H1 (cell line): ENCODE results near the gene ZSCAN16. TPM values are rescaled to one million over a fixed set of nuclear protein-coding genes. Genes with fewer than 3 reads are reported as not detected.

ENCODE experiments used
- CTCF ChIA-PET: fragments of 300-600 bp; sonication (Branson Sonifier 250); formaldehyde crosslinking; loops from one replicate; lab custom pipeline; 2021; ENCODE audit not compliant: partially characterized antibody; lab: Charles Lee
- POLR2A ChIA-PET: fragments of 300-600 bp; sonication (Branson Sonifier 250); formaldehyde crosslinking; loops from one replicate; lab custom pipeline; 2021; ENCODE audit warnings: inconsistent platforms; ENCODE audit not compliant: partially characterized antibody; lab: Charles Lee
- DNase-seq, 2 experiments: peaks; one replicate each; pipeline versions ENCODE4 v3.0.0 to v3.0.0-alpha.2; 2010 to 2022; ENCODE audit warnings: low spot score in 2 of 2, low read depth in 1 of 2, mixed read lengths in 1 of 2
- FAIRE-seq: peaks from 2 replicates; lab custom pipeline; 2011; peaks lifted over from hg19 to GRCh38; lab: Jason Lieb, UNC
- H2AFZ ChIP-seq: 2 replicates; pipeline ENCODE4 v1.8.1; 2012; ENCODE audit warnings: low read length, inconsistent platforms
- H2AK5ac ChIP-seq: 2 replicates; pipeline ENCODE4 v1.6.1; 2013; ENCODE audit warnings: low read depth, low read length
- H2BK120ac ChIP-seq: replicated peaks from 2 replicates; pipeline ENCODE3; 2013; ENCODE audit warnings: low read depth, low read length, inconsistent platforms
- H2BK12ac ChIP-seq: 2 replicates; pipeline ENCODE4 v1.6.1; 2013; ENCODE audit warnings: low read depth, low read length
- H2BK15ac ChIP-seq: 2 replicates; pipeline ENCODE4 v1.6.1; 2013; ENCODE audit warnings: low read length
- H2BK20ac ChIP-seq: 2 replicates; pipeline ENCODE4 v1.6.1; 2013; ENCODE audit warnings: low read length
- H2BK5ac ChIP-seq: 2 replicates; pipeline ENCODE4 v1.6.1; 2013; ENCODE audit warnings: low read depth, low read length
- H3K14ac ChIP-seq: 2 replicates; pipeline ENCODE4 v1.6.1; 2013; ENCODE audit warnings: inconsistent platforms; ENCODE audit not compliant: insufficient read length
- H3K18ac ChIP-seq: 2 replicates; pipeline ENCODE4 v1.6.1; 2013; ENCODE audit warnings: low read length; ENCODE audit errors: extremely low read depth
- H3K23ac ChIP-seq: 2 replicates; pipeline ENCODE4 v1.6.1; 2013; ENCODE audit warnings: inconsistent platforms; ENCODE audit not compliant: insufficient read length
- H3K23me2 ChIP-seq: 2 replicates; pipeline ENCODE4 v1.6.1; 2013; ENCODE audit warnings: low read depth, low read length
- H3K27ac ChIP-seq: 2 replicates; pipeline ENCODE4 v1.6.1; 2011; ENCODE audit warnings: low read depth, low read length, inconsistent platforms
- H3K27me3 ChIP-seq, 4 experiments: replicated peaks in 1 of 4; 1 replicate in 1 of 4; 2 replicates in 3 of 4; pipeline versions ENCODE4 v1.6.1 to v1.8.1; 2011 to 2013; ENCODE audit warnings: low read length in 3 of 4, mild to moderate bottlenecking in 3 of 4, inconsistent platforms in 2 of 4, mixed read lengths in 2 of 4, moderate library complexity in 1 of 4; ENCODE audit not compliant: control insufficient read depth in 3 of 4, insufficient read depth in 3 of 4; ENCODE audit errors: extremely low read depth in 1 of 4
- H3K36me3 ChIP-seq, 4 experiments: 2 replicates each; pipeline versions ENCODE4 v1.6.1 to v1.8.1; 2011 to 2013; ENCODE audit warnings: mild to moderate bottlenecking in 4 of 4, low read length in 3 of 4, moderate library complexity in 2 of 4, control low read depth in 1 of 4, inconsistent platforms in 1 of 4; ENCODE audit not compliant: insufficient read depth in 4 of 4, control insufficient read depth in 2 of 4
- H3K4ac ChIP-seq: replicated peaks from 2 replicates; pipeline ENCODE3; 2013; ENCODE audit warnings: low read length, low read depth, mixed read lengths, inconsistent platforms; ENCODE audit not compliant: insufficient read length
- H3K4me1 ChIP-seq, 4 experiments: replicated peaks in 1 of 4; 1 replicate in 1 of 4; 2 replicates in 3 of 4; pipeline versions ENCODE4 v1.6.1 to v1.8.1; 2011 to 2013; ENCODE audit warnings: low read length in 3 of 4, inconsistent platforms in 2 of 4, mixed read lengths in 1 of 4; ENCODE audit not compliant: insufficient read depth in 4 of 4, control insufficient read depth in 3 of 4
- H3K4me2 ChIP-seq, 2 experiments: 2 replicates each; pipeline versions ENCODE4 v1.6.1 to v1.8.1; 2011 to 2013; ENCODE audit warnings: low read depth in 2 of 2, low read length in 2 of 2, control low read depth in 1 of 2, inconsistent platforms in 1 of 2, mild to moderate bottlenecking in 1 of 2; ENCODE audit not compliant: insufficient read depth in 1 of 2
- H3K4me3 ChIP-seq, 4 experiments: fragments of 200-600, 300-600 bp in 1 of 4; sonication (generic), shearing (Covaris generic), sonication (Bioruptor Twin) in 1 of 4; 2 replicates each; pipeline versions ENCODE4 v1.5.1 to v1.8.1; 2011 to 2016; ENCODE audit warnings: low read length in 4 of 4, low read depth in 3 of 4, control low read depth in 2 of 4, inconsistent platforms in 2 of 4, mild to moderate bottlenecking in 2 of 4, mixed read lengths in 1 of 4, moderate library complexity in 1 of 4; ENCODE audit not compliant: insufficient read depth in 2 of 4; ENCODE audit errors: extremely low read depth in 1 of 4
- H3K56ac ChIP-seq: replicated peaks from 2 replicates; pipeline ENCODE3; 2013; ENCODE audit warnings: low read depth, mild to moderate bottlenecking, mixed read lengths, low read length, inconsistent platforms; ENCODE audit not compliant: insufficient read length
- H3K79me1 ChIP-seq: 2 replicates; pipeline ENCODE4 v1.6.1; 2013; ENCODE audit warnings: low read depth, low read length, control low read depth
- H3K79me2 ChIP-seq, 2 experiments: 2 replicates each; pipeline versions ENCODE4 v1.6.1 to v1.8.1; 2012 to 2013; ENCODE audit warnings: low read length in 2 of 2, mild to moderate bottlenecking in 2 of 2, inconsistent platforms in 1 of 2; ENCODE audit not compliant: insufficient read depth in 2 of 2, control insufficient read depth in 1 of 2
- H3K9ac ChIP-seq, 4 experiments: replicated peaks in 1 of 4; 1 replicate in 1 of 4; 2 replicates in 3 of 4; pipeline versions ENCODE4 v1.6.1 to v1.8.1; 2011 to 2013; ENCODE audit warnings: low read depth in 3 of 4, low read length in 3 of 4, control low read depth in 2 of 4, mild to moderate bottlenecking in 2 of 4, moderate library complexity in 2 of 4, inconsistent platforms in 1 of 4; ENCODE audit errors: extremely low read depth in 1 of 4
- H3K9me3 ChIP-seq, 2 experiments: 2 replicates each; pipeline versions ENCODE4 v1.6.1 to v1.8.1; 2012 to 2013; ENCODE audit warnings: mild to moderate bottlenecking in 2 of 2, moderate library complexity in 2 of 2, control low read depth in 1 of 2, inconsistent platforms in 1 of 2, low read depth in 1 of 2, low read length in 1 of 2, mixed read lengths in 1 of 2; ENCODE audit not compliant: insufficient read depth in 2 of 2
- H4K20me1 ChIP-seq, 2 experiments: replicated peaks in 1 of 2; 2 replicates each; pipeline versions ENCODE3 to v1.8.1; 2011 to 2013; ENCODE audit warnings: inconsistent platforms in 2 of 2, low read length in 2 of 2, mild to moderate bottlenecking in 1 of 2; ENCODE audit not compliant: insufficient read depth in 2 of 2, control insufficient read depth in 1 of 2
- H4K5ac ChIP-seq: 2 replicates; pipeline ENCODE4 v1.6.1; 2013; ENCODE audit warnings: low read length, low read depth, mixed read lengths, inconsistent platforms; ENCODE audit not compliant: insufficient read length
- H4K8ac ChIP-seq: 2 replicates; pipeline ENCODE4 v1.8.0; 2013; ENCODE audit warnings: mild to moderate bottlenecking, moderate library complexity, low read length, inconsistent platforms; ENCODE audit not compliant: insufficient read depth; ENCODE audit errors: extremely low read depth
- H4K91ac ChIP-seq: replicated peaks from 2 replicates; pipeline ENCODE3; 2013; ENCODE audit warnings: low read length, mixed read lengths, inconsistent platforms; ENCODE audit not compliant: insufficient read length
- ATF2 ChIP-seq: IDR thresholded peaks from 2 replicates; pipeline ENCODE4 v1.6.1; 2012; ENCODE audit warnings: low read length, inconsistent platforms
- BACH1 ChIP-seq: IDR thresholded peaks from 2 replicates; pipeline ENCODE4 v1.6.1; 2012; ENCODE audit warnings: low read length, improper control_type of control experiment
- CHD2 ChIP-seq: IDR thresholded peaks from 2 replicates; pipeline ENCODE4 v1.6.1; 2012; ENCODE audit warnings: low read length, improper control_type of control experiment
- JUND ChIP-seq: IDR thresholded peaks from 2 replicates; pipeline ENCODE4 v1.6.1; 2011; ENCODE audit warnings: mild to moderate bottlenecking, improper control_type of control experiment, low read length
- KDM5A ChIP-seq: fragments of 200-600 bp; IDR thresholded peaks from 2 replicates; pipeline ENCODE4 v1.7.1; 2012; ENCODE audit warnings: mild to moderate bottlenecking, low read length, inconsistent platforms, mixed read lengths
- NANOG ChIP-seq: IDR thresholded peaks from 2 replicates; pipeline ENCODE4 v1.6.1; 2011; ENCODE audit warnings: low read length, low read depth, mild to moderate bottlenecking, inconsistent platforms; ENCODE audit not compliant: insufficient read depth, poor library complexity, severe bottlenecking
- PHF8 ChIP-seq: fragments of 200-600 bp; sonication (generic); conservative IDR thresholded peaks from 2 replicates; pipeline ENCODE4 v1.7.1; 2012; ENCODE audit warnings: low read depth, mild to moderate bottlenecking, inconsistent platforms, low read length, moderate library complexity
- WGBS, 2 experiments: shearing (Covaris generic) in 1 of 2; methylation state at CpG; one replicate each; pipeline versions ENCODE4 v1.1.6 to v1.1.7; 2013 to 2015; ENCODE audit warnings: low lambda C conversion rate in 2 of 2, mixed read lengths in 2 of 2, inconsistent platforms in 1 of 2, low coverage in 1 of 2, missing lambda C conversion rate in 1 of 2; ENCODE audit not compliant: insufficient replicate concordance in 2 of 2, insufficient coverage in 1 of 2, insufficient read length in 1 of 2; ENCODE audit errors: extremely low coverage in 1 of 2, missing lambda C conversion rate in 1 of 2; 5-methylcytosine and 5-hydroxymethylcytosine counted together
- polyA plus RNA-seq, 7 experiments: library from polyadenylated mRNA; depleted of rRNA in 3 of 7; stranded (reverse) in 5 of 7; unstranded in 2 of 7; fragments of >200 nt in 5 of 7; fragments of 200-250 nt in 2 of 7; gene quantifications; 1 replicate in 5 of 7; 2 replicates in 1 of 7; 4 replicates in 1 of 7; pipeline versions ENCODE4 v1.2.1 to v1.2.3, GENCODE V29; 2011 to 2013; ENCODE audit warnings: missing spikeins in 2 of 7, mixed read lengths in 2 of 7
- total RNA-seq: library from RNA; stranded (reverse); fragmentation: NEBNext Ultra II Directional; extraction: Animal tissue kit (Norgen Biotek cat#: 25700); gene quantifications from 2 replicates; pipeline ENCODE4 v1.2.1, GENCODE V29; 2021

The ZSCAN16 gene
- total and polyA plus RNA-seq, 2 of the 8 experiments (the other 6 are each of a cell fraction or from before 2014, with no cell fraction given) = 3.6 to 9.4 TPM

- peak overlapping the region; percentile 100 for H2AFZ ChIP-seq
- POLR2A ChIA-PET = interaction anchor here (1.1 to 2.3 kb wide), 10 partner anchors 9 to 174 kb away, joined by 3 to 10 read pairs (median 6); partner anchors contain the start of genes ZKSCAN8 and ZSCAN31
- CTCF ChIA-PET = interaction anchor here (1.1 to 1.5 kb wide), 3 partner anchors 20 to 228 kb away, joined by 3 to 5 read pairs (median 3); partner anchors contain the start of gene ZKSCAN8
- no peak for TF ChIP-seq BACH1
- no peak for TF ChIP-seq JUND
- TF ChIP-seq ATF2 = no peak
- peak; percentile 85 for TF ChIP-seq PHF8
- TF ChIP-seq CHD2 = no peak
- no peak for TF ChIP-seq KDM5A
- TF ChIP-seq NANOG = no peak
Measured at GRCh38 chr6:28161410-28162079, 37.1 kb downstream of the ZSCAN16 start.

More at GRCh38 chr6:28161410-28162079, 37.1 kb downstream of the ZSCAN16 start:
- H4K20me1 ChIP-seq = peaks cover 0 to 2% of the 10 kb centered on the region in 2 experiments
- H4K8ac ChIP-seq = peak overlapping the region; percentile 96; the same call in 1 of the 2 replicates
- no peak overlapping the region for H2BK12ac ChIP-seq
- FAIRE-seq (peak; percentile 66), DNase-seq (peak; percentile 65 to 97)
- no peak overlapping the region for H3K18ac ChIP-seq
- H4K91ac ChIP-seq = peak overlapping the region; percentile 51
- no peak overlapping the region for H2BK5ac ChIP-seq
- H4K5ac ChIP-seq = peak overlapping the region; percentile 94
- no peak overlapping the region for H2AK5ac ChIP-seq
- peak overlapping the region; percentile 63 to 70 (median 66) for H3K9ac ChIP-seq
- H3K4me2 ChIP-seq = peak overlapping the region; percentile 76 to 86
- H3K79me1 ChIP-seq = no peaks in the 10 kb centered on the region
- no peak overlapping the region for H3K14ac ChIP-seq
- H3K36me3 ChIP-seq = peaks cover 0 to 7% (median 4%) of the 10 kb centered on the region in 4 experiments; a peak in 4 of 8 replicates
- no peak overlapping the region for H2BK20ac ChIP-seq
- peak overlapping the region; percentile 25; the same call in 1 of the 2 replicates for H3K27ac ChIP-seq
- H2BK15ac ChIP-seq = no peak overlapping the region
- H3K56ac ChIP-seq = no peak overlapping the region
- WGBS, 2 experiments = 11% methylated on average over 31 of the region's 32 CpGs; no CpG with 5 or more reads in 1 of the 2 experiments
- peak overlapping the region; percentile 57 to 73 (median 69) for H3K4me3 ChIP-seq
- H2BK120ac ChIP-seq = no peak overlapping the region
- H3K23ac ChIP-seq = no peak overlapping the region
- peaks cover 2% of the 10 kb centered on the region; the same call in 1 of the 2 replicates for H3K23me2 ChIP-seq
- H3K4ac ChIP-seq = no peak overlapping the region
- no peaks in the 10 kb centered on the region for H3K79me2 ChIP-seq
- no peaks in the 10 kb centered on the region for H3K9me3 ChIP-seq
- peaks cover 0 to 3% (median 0%) of the 10 kb centered on the region in 4 experiments; a peak in 1 of 7 replicates for H3K4me1 ChIP-seq
- peaks cover 0 to 4% (median 0%) of the 10 kb centered on the region in 4 experiments; a peak in 3 of 7 replicates for H3K27me3 ChIP-seq
